PFSK-1 (cell line): ENCODE results near the gene CYP4F2. TPM values are rescaled to one million over a fixed set of nuclear protein-coding genes. Genes with fewer than 3 reads are reported as not detected.

ENCODE experiments used
- FOXP2 ChIP-seq: optimal IDR thresholded peaks from 2 replicates; pipeline ENCODE3; 2011; ENCODE audit warnings: borderline replicate concordance, control low read depth, inconsistent platforms; ENCODE audit not compliant: insufficient read depth; ENCODE audit errors: extremely low read length, extremely low read depth
- POLR2AphosphoS5 ChIP-seq: IDR thresholded peaks from 2 replicates; pipeline ENCODE4 v1.6.1; 2012; ENCODE audit warnings: low read depth, mild to moderate bottlenecking, control low read depth, low read length, moderate library complexity
- REST ChIP-seq, 2 experiments: IDR thresholded peaks; 2 replicates each; pipeline versions ENCODE4 v1.6.1 to v1.8.0; 2011 to 2012; ENCODE audit warnings: low read depth in 2 of 2, low read length in 2 of 2, control low read depth in 1 of 2, inconsistent platforms in 1 of 2, mild to moderate bottlenecking in 1 of 2, moderate library complexity in 1 of 2; ENCODE audit not compliant: insufficient read depth in 1 of 2
- SIN3A ChIP-seq: IDR thresholded peaks from 2 replicates; pipeline ENCODE4 v1.6.1; 2012; ENCODE audit warnings: mild to moderate bottlenecking, low read length, moderate library complexity, borderline replicate concordance; ENCODE audit not compliant: insufficient read depth
- TAF1 ChIP-seq: IDR thresholded peaks from 2 replicates; pipeline ENCODE4 v1.6.1; 2012; ENCODE audit warnings: low read length, control low read depth, borderline replicate concordance; ENCODE audit not compliant: insufficient read depth
- polyA plus RNA-seq: library from polyadenylated mRNA; unstranded; fragments of >200 nt; gene quantifications from one replicate; pipeline ENCODE4 v1.2.1, GENCODE V29; 2012; ENCODE audit warnings: low read depth, missing spikeins; ENCODE audit not compliant: insufficient read length

CYP4F2 gene, protein sequence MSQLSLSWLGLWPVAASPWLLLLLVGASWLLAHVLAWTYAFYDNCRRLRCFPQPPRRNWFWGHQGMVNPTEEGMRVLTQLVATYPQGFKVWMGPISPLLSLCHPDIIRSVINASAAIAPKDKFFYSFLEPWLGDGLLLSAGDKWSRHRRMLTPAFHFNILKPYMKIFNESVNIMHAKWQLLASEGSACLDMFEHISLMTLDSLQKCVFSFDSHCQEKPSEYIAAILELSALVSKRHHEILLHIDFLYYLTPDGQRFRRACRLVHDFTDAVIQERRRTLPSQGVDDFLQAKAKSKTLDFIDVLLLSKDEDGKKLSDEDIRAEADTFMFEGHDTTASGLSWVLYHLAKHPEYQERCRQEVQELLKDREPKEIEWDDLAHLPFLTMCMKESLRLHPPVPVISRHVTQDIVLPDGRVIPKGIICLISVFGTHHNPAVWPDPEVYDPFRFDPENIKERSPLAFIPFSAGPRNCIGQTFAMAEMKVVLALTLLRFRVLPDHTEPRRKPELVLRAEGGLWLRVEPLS
- polyA plus RNA-seq, result not detected

DNA sequence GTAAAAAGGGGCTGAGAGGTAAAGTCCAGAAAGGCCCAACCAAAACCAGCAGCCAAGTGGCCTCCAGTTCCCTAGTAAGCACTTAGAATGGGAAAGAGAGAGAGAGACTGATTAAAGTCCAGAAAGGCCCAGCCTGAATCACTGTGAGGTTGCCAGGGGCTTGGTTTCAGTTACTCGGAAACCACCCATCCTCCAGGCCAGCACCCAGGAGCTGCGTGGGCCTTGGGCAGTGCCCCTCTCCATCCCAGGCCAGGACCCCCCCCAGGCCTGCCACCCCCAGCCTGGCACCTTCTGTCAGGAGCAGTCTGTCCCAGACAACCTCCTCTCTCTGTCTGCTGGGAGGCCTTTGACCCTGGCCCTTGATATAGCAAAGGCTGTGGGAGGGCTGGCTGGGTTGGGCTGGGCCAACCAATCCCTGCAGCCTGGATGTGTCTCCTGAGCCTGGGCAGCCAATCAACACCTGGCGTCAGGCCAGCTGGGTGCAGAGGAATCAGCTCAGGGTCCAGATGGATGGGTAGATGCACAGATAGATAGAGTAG lies at the start of gene CYP4F2:
Gene CYP4F2 (minus strand): TSS at position 337 of the 539 bp plus-strand sequence. CDS start 463 bp downstream, outside the sequence.
- TF ChIP-seq POLR2AphosphoS5 (no peak), TAF1 (no peak)

DNA sequence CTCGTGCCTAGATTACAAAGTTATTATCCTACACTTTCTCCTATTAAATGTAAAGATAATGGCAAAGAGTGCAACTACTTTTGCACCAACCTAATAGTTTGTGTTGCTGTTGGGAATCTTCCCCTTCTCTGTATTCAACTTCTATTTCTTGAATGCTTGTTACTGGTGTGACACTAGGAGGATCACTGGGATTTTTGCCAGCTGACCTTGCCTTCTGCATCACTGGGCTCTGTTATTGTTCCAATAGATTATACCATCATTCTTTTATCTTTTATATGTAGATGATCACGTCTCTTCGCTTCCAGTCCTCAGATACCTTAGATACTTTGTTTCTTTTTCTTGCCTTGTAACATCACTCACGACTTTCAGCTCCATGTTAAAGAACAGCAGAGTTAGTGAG lies 47.4 kb upstream of the CYP4F2 start:
- TF ChIP-seq SIN3A (no peak), POLR2AphosphoS5 (no peak), FOXP2 (no peak), REST (IDR thresholded peaks at IDR 0.05; ENCODE audit: insufficient read depth in 1 of 2, low read depth in 2 of 2, low read length in 2 of 2) (no peak), TAF1 (no peak)

GRCh38 chr19:15944401-15944800 lies 46.5 kb upstream of the CYP4F2 start:
- TF ChIP-seq TAF1, result no peak
- TF ChIP-seq REST (IDR thresholded peaks at IDR 0.05; ENCODE audit: insufficient read depth in 1 of 2, low read depth in 2 of 2, low read length in 2 of 2), result no peak
- TF ChIP-seq FOXP2, result no peak
- no peak for TF ChIP-seq SIN3A
- TF ChIP-seq POLR2AphosphoS5, result no peak

DNA sequence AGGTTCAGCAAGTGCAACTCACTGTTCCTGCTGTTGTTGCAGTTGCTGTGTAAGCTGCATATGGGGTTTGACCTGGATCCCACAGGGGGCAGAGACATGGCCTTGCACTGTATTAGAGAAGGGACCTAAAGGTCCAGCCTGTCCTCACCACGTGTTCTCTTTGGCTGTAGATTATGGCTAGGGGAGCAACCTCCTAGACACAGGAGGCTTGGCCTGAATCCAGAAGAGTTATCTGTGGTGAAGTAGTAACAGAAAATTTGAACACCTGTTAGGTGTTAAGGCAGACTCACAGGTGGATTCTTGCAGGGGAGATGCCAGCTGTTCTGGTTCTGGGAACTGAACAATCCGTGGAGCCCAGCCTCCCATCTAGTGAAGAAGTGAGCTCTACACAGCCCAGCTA lies 39.9 kb upstream of the CYP4F2 start:
- no peak for TF ChIP-seq FOXP2
- no peak for TF ChIP-seq REST (IDR thresholded peaks at IDR 0.05; ENCODE audit: insufficient read depth in 1 of 2, low read depth in 2 of 2, low read length in 2 of 2)
- TF ChIP-seq SIN3A, result no peak
- no peak for TF ChIP-seq TAF1
- TF ChIP-seq POLR2AphosphoS5, result no peak

DNA sequence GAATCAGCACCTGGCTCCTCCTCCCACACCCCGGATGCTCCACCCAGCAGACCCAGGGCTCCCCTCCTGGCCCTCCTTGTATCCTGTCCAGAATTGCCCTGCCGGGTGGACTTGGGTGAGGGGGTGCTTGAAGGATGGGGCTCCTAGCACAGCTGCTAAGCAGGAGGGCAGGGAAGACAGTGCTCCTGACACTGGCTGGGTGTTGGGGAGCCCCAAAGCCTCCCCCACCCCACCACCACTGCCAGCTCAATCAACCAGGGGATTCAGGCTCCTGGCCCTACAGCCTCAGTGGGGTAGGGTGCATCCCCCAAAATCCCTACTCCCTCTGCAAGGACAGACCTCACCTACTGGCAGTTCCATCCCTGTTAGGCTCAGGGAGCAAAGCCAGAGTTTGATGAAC lies 39.1 kb upstream of the CYP4F2 start:
- no peak for TF ChIP-seq REST (IDR thresholded peaks at IDR 0.05; ENCODE audit: insufficient read depth in 1 of 2, low read depth in 2 of 2, low read length in 2 of 2)
- no peak for TF ChIP-seq SIN3A
- TF ChIP-seq FOXP2, result no peak
- no peak for TF ChIP-seq POLR2AphosphoS5
- no peak for TF ChIP-seq TAF1
